ENCODE results near the gene TMEM135.

- TF ChIP-seq EZH2phosphoT487 (conservative IDR thresholded peaks at IDR 0.05; ENCODE audit: low read length) (no peak), CTCF (IDR thresholded peaks at IDR 0.05; ENCODE audit: insufficient read depth, low read length, poor library complexity, severe bottlenecking) (no peak)
Observed at GRCh38 chr11:87320123-87320522, 282.4 kb downstream of the TMEM135 start.
